Activated gamma-delta T cell treated with Interleukin-2 at 50 U/mL for 16 hours (primary cell): ENCODE measurements around the gene PDP2.

Experiments
- DNase-seq: peaks from one replicate; pipeline ENCODE4 v3.0.0-alpha.2; 2020

Gene PDP2

GRCh38 chr16:66939366-66939765 lies 59.1 kb downstream of the PDP2 start:
- no peak for DNase-seq

- DNase-seq: no peak
Observed at GRCh38 chr16:66940236-66940635, 59.9 kb downstream of the PDP2 start.
